HG03108 (cell line): ENCODE measurements around the gene S100A14.
"Not testable (repeated sequence)": the region's sequence is repeated elsewhere in the genome, so short reads cannot be mapped to it uniquely, and the experiment has no call there.

ENCODE experiments used
- ATAC-seq: cut with Tn5 transposase; IDR thresholded peaks from one replicate; pipeline ENCODE4 v1.9.1; 2021; ENCODE audit warnings: moderate library complexity; ENCODE audit not compliant: unreplicated experiment

S100A14 gene

GRCh38 chr1:153592748-153593147 is 23.4 kb downstream of the S100A14 start:
- ATAC-seq = no peak

DNA sequence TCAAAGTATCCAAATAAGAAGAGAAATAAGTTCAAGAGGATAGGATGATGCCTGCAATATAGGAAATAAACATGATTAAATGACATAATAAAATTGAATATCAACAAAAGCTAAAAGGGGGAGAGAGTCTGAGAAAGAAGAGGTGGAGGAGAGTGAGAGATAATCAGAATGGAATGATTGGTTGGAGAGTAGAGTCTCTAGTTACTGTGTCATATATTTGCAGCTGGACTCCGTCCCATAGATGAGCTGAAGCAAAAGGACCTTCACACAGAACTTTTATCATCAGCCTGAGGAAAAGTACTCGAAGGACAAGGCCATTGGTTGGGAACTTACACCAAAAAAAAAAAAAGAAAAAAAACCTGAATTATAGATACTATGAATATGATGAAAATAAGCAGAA is 27.6 kb downstream of the S100A14 start:
- ATAC-seq = no peak

- not testable (repeated sequence) for ATAC-seq
Measured at GRCh38 chr1:153588033-153588432, 28.1 kb downstream of the S100A14 start.

DNA sequence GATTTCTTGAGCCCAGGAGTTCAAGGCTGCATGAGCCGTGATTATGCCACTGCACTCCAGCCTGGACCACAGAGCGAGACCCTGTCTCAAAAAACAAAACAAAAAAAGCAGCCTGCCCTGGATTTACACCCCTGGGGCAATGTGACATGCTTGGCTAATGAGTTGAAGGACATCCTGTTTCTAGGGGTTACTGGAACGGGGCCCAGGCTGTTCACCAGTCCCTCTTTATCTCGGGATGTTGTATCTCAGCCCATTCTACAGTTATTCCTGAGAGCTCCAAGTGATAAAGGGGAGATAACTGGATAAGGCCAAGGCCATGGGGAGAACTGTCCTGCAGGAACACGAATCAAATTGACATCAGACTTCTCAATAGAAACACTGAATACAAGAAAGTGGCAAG is 28.8 kb downstream of the S100A14 start:
- ATAC-seq = no peak

DNA sequence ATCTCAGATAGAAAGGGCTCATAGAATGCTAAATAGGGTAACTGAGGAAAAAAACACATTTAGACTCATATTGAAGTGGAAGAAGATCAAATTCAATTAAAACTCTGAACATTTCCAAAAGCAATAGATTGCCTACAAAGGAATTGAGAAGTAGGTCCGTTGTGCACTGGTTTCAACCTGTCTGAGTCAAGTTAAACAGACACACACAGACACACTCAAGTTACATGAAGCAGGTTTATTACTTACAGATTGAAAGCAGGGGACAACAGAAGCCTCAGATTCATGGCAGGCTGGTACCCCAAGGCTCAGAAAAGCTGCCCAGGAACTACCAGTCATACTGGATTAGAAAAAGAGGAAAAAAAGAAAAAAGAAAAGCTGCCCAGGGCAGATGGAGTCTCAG is 29.8 kb downstream of the S100A14 start:
- ATAC-seq = no peak

- ATAC-seq = no peak
Measured at GRCh38 chr1:153585006-153585405, 31.1 kb downstream of the S100A14 start.

GRCh38 chr1:153583976-153584375 is 32.1 kb downstream of the S100A14 start:
- no peak for ATAC-seq

DNA sequence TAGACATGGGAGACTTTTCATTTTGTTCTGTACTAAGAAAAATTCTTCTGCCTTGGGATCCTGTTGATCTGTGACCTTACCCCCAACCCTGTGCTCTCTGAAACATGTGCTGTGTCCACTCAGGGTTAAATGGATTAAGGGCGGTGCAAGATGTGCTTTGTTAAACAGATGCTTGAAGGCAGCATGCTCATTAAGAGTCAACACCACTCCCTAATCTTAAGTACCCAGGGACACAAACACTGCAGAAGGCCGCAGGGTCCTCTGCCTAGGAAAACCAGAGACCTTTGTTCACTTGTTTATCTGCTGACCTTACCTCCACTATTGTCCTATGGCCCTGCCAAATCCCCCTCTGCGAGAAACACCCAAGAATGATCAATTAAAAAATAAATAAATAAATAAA is 32.6 kb downstream of the S100A14 start:
- ATAC-seq = not testable (repeated sequence)

GRCh38 chr1:153582836-153583235 is 33.3 kb downstream of the S100A14 start:
- ATAC-seq = not testable (repeated sequence)

- ATAC-seq = no peak
Measured at GRCh38 chr1:153578936-153579335, 37.2 kb downstream of the S100A14 start.

GRCh38 chr1:153578490-153578889 is 37.6 kb downstream of the S100A14 start:
- no peak for ATAC-seq

GRCh38 chr1:153577624-153578051 is 38.5 kb downstream of the S100A14 start:
- no peak for ATAC-seq

DNA sequence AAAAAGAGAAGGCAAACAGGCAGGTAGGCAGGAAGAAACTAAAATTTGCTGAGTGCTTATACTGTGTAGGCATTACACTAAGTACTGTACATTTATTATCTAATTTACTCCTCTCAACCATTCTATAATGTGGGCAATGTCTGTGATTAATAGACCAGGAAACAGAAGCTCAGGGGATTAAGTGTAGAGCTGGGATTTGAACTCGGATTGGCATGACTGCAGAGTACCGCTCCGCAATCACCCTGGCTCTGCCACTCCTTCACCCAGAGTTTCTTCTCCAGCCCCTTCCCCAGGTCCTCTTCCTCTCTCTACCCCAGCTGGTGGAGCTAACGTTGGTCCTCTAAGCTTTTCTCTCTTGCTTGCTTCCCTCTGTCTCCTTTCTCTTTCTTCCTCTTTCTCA is 39.0 kb downstream of the S100A14 start:
- ATAC-seq = no peak

GRCh38 chr1:153575497-153575896 is 40.6 kb downstream of the S100A14 start:
- ATAC-seq = not testable (repeated sequence)

GRCh38 chr1:153575081-153575491 is 41.0 kb downstream of the S100A14 start:
- not testable (repeated sequence) for ATAC-seq

DNA sequence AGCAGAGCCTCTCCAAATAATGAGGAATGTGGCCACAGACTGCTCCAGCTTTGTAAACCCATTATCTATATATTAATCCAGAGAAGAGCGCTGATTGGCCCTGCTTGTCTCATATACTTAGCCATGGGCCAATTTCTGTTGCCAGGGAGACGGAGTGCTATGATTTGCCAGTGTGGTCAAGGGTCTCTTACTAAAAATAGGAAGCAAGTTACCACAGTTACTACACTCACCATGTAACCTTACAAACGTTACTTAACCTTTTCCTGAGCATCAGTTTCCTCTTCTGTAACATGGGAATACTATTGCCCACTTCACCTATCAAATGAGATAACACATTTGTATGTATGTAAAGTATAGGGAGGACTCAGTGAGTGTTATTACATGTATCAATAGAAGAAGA is 42.8 kb downstream of the S100A14 start:
- ATAC-seq = no peak

GRCh38 chr1:153572569-153573015 is 43.5 kb downstream of the S100A14 start:
- peak; percentile 60 for ATAC-seq

GRCh38 chr1:153571706-153572105 is 44.4 kb downstream of the S100A14 start:
- no peak for ATAC-seq

DNA sequence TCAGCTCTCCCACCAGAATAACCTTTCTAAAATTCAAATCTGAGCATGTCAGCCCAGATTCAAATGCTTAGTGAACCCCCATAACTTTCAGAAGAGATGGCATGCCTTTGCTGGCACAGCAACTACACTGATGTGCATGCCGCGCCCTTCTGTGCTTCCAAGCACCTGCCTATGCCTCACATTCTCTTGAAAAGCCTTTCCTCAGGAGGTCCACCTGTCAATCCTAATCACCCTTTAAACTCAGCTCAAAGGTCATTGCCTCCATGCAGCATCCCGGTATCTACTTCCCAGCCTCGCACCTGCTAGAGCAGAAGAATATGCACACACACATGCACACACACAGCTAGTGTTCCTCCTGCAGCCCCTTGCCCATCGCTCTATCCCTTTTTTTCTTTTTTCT is 45.3 kb downstream of the S100A14 start:
- ATAC-seq = no peak

- no peak for ATAC-seq
Measured at GRCh38 chr1:153569465-153569864, 46.7 kb downstream of the S100A14 start.

- ATAC-seq = no peak
Measured at GRCh38 chr1:153568367-153569099, 47.6 kb downstream of the S100A14 start.

- no peak for ATAC-seq
Measured at GRCh38 chr1:153567621-153568366, 48.3 kb downstream of the S100A14 start.
